Stimulated activated naive CD4-positive, alpha-beta T cell treated with Interleukin-2 at 50 U/mL for 16 hours (primary cell): ENCODE measurements around the gene KRTAP10-6.
A peak's percentile ranks its signal among the peaks of the same experiment; 100 is the strongest.
"Not testable (repeated sequence)": the region's sequence is repeated elsewhere in the genome, so short reads cannot be mapped to it uniquely, and the experiment has no call there.

ENCODE experiments used
- DNase-seq: peaks from one replicate; lab custom pipeline; 2025; lab: John Stamatoyannopoulos, UW

KRTAP10-6 gene

GRCh38 chr21:44592446-44593311 is at the start of gene KRTAP10-6:
TSS of gene KRTAP10-6 (minus strand) at chr21:44592505. CDS start at chr21:44592484, 21 bp downstream.
- no peak for DNase-seq

DNA sequence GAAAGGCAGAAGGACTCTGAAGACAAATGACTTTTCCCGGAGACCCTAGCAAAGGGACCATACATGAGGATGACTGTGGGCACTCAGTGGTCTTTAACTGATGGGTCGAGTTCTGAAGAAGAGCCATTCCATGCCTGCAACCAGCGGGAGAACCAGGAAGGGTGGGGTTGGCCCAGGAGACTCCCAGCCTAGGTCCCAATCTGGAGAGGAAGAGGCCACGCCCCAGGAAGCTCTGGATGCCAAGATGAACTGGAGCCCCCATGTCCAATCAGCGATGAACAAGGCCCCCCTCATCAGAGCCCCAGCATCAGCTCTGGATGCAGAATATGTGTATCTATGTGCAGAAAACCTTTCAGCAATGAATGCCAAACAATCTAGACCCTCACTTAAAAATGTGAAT is 48.5 kb upstream of the KRTAP10-6 start:
- no peak for DNase-seq

DNA sequence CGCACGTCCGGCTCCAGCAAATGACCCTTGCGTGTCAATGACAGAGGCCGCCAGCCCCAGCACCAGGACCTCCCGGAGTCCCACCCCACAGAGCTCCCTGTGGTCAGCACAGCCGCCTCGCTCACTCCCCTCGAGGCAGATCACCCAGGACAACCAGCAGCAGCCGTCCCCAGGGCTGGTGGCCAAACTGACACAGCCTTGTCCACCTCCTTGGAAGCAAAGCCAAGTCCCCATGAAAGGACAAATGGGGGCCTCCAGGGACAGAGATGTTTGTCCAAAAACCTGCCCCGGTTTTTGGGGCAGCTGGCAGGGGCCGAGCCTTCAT is 47.0 kb upstream of the KRTAP10-6 start:
- DNase-seq = no peak

DNA sequence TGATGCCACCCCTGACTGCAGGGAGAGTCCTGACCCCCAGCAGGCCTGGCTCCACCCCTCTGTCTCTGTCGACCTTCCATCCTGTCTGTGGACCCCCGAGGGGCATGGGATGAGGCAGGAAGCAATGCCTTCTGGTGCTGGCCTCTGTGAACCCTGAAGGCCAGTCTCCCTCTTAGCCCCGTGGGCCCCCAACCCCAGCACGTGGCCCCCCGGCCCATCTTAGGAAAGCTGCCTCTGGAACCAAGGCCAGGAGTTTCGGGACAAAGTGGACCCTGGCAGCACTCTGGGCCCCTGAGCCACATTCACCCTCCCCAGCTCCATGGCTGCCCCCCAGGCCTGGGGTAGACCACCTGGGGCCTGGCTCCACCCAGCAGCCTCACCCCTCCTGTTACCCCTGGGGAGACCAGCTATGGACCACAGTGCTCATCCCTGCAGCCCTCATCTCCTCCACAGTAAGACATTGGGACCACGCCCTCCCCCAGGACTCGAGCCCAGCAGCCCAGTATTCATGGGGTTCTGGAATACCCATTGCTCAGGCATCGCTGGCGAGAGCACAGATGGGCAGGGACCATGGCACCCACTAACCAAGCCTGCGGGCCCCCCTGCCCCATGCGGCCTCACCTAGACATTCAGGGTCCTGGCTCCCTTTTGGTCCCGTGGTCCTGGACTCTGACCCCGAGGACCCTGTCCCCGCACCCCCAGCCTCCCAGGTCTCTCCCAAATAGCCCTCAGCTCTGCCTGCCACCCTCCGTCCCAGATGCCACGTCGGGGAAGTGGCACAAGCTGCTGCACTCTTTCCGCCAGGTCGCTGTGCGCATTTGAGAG is 46.4 kb upstream of the KRTAP10-6 start:
- DNase-seq = not testable (repeated sequence)

DNA sequence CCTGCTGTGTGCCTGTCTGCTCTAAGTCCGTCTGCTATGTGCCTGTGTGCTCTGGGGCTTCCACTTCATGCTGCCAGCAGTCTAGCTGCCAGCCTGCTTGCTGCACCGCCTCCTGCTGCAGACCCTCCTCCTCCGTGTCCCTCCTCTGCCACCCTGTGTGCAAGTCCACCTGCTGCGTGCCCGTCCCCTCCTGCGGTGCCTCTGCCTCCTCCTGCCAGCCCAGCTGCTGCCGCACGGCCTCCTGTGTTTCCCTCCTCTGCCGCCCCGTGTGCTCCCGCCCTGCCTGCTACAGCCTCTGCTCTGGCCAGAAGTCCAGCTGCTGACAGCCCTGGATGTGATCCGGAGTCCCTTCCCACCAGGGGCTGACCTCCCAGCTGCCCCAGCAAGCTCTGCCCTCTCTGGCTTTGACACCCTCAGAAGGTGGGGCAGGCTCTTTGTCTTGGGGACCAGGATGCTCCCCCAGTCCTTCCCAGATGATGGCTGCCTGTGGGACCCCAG is 45.6 kb upstream of the KRTAP10-6 start:
- not testable (repeated sequence) for DNase-seq

DNA sequence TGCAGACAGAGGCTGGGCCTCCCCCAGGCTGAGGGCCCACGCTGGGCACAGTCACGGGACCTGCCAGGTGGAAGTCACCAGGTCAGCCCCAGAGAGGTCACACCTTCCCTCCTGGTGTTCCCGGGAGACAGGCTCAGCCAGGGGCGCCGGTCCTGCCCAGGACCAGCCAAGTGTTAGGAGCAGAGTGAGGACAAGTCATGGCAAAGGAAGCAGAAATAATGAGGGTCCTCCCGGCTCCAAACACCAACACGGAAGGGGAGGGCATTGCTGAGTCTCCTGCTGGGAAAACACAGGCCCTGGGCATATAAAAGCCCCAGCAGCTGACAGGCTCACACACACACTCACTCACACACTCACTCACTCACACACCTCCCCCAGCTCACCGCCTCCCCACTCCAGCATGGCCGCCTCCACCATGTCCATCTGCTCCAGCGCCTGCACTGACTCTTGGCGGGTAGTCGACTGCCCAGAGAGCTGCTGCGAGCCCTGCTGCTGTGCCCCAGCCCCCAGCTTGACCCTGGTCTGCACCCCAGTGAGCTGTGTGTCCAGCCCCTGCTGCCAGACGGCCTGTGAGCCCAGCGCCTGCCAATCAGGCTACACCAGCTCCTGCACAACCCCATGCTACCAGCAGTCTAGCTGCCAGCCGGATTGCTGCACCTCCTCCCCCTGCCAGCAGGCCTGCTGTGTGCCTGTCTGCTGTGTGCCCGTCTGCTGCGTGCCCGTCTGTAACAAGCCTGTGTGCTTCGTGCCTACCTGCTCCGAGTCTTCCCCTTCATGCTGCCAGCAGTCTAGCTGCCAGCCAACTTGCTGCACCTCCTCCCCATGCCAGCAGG is 44.9 kb upstream of the KRTAP10-6 start, which contains the start of gene KRTAP10-10:
Gene KRTAP10-10 (plus strand): TSS at position 339 of the 833 bp plus-strand sequence. CDS start 62 bp downstream, at position 401.
- DNase-seq = no peak

DNA sequence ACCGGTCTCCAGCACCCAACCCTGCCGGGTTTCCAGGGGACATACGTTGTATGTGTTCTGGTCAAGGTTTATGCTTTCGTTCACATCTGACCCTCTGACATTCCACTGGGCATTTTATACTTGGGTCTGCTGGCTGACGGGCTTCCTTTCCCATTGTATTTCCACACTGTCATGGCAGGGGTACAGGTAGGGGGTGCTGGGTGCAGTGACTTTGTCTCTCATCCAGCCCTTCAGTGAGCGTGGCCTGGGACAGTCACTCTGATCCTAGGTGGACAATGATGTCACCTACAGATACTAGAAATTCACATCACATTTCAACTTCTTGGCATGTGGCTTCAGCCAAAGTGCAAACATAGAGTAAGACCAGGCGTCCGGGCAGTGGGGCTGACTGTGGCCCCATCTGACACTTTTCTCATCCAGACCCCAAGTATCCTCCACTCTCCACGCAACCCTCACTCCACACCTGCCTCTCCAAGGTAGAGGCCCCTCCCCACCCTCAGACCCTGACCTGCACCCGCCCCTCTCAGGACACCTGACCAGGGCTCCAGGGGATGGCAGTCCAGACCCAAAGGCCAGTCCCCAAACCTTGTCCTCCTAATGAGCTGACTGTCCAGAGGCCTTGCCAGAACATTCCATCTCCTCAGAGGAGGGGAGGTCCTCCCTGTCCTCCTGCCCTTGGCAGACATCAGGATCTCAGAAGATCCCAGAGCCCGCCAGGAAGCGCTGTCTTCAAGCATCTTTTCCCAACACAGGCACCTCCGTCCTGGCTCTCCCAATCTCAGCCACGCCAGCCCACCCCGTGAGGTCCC is 44.1 kb upstream of the KRTAP10-6 start:
- DNase-seq = no peak

- DNase-seq = no peak
These were observed 39.8 kb upstream of the KRTAP10-6 start for GRCh38 chr21:44632067-44632466.

GRCh38 chr21:44630440-44630839 is 38.1 kb upstream of the KRTAP10-6 start:
- DNase-seq = no peak

GRCh38 chr21:44628707-44629391 is 36.5 kb upstream of the KRTAP10-6 start:
- no peak for DNase-seq

DNA sequence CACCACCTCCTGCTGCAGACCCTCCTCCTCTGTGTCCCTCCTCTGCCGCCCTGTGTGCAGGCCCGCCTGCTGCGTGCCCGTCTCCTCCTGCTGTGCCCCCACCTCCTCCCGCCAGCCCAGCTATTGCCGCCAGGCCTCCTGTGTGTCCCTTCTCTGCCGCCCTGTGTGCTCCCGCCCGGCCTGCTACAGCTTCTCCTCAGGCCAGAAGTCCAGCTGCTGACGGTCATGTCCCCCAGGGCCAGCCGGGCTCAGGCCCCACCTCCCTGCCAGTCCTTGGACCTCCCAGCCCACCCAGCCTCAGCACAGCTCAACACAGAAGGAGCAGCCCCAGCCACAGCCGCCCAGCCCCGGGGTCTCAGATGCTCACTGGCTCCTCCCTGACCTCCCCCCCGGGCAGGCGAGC is 35.5 kb upstream of the KRTAP10-6 start:
- not testable (repeated sequence) for DNase-seq

- DNase-seq = not testable (repeated sequence)
These were observed 35.0 kb upstream of the KRTAP10-6 start for GRCh38 chr21:44627181-44627822.

DNA sequence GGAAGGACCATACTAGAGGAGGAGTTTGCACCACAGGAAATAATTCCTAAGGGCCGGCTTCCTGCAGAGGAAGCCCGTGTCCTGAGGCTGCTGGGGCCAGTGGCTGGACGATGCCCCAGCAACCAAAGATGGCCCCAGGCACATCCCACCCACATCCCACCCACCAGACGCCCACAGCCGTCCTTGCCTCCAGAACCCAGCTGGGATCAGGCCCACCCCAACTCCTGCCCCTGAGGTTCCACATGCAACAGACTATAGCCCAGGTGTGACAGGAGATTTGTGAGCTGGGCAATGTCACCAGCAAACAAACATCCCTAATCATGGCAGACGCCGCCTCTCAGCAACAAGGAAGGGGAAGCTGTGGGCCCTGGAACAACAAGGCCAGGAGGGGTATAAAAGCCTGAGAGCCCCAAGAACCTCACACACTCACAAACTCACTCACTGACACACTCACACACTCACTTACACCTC is 34.4 kb upstream of the KRTAP10-6 start, which contains the start of gene KRTAP10-9:
Gene KRTAP10-9 (plus strand): TSS at position 421 of the 471 bp plus-strand sequence. CDS start 79 bp downstream, outside the sequence.
- no peak for DNase-seq

DNA sequence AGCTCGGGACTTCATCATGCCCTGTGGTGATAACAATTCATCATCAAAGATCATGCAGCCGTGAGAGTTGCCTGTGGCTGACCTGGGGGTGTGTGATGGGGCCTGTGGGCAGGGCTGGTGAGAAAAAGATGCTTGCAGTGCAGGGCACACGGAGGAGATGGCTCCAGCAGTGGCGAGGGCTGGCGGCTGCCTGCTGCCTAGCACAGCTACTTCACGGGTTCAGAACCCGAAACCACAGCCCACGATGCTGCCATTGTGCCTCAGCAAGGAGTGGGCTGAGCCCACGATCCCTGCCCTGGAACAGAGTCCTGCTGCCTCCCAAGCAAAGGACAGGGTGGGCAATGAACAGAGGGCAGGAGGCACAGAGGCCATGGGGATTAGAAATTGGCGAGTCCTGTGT is 34.0 kb upstream of the KRTAP10-6 start:
- DNase-seq = no peak

DNA sequence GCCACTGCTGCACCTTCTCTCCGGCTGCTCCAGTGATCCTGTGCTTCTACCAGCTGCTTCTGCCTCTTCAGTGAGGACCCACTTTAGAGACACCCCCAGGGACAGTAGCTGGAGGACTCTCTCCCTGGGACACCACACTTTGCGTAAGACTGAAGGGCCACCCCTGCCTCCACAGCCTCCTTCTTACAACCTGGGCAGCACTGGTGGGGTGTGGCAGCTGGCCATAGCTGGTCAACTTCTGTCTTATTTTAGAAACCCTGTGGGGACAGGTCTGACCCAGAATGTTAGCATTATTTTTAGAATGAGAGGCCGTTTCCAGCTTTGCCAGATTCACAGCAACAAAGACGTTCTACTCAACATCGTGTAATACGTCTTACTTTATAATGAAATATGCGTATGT is 33.5 kb upstream of the KRTAP10-6 start:
- DNase-seq = no peak

DNA sequence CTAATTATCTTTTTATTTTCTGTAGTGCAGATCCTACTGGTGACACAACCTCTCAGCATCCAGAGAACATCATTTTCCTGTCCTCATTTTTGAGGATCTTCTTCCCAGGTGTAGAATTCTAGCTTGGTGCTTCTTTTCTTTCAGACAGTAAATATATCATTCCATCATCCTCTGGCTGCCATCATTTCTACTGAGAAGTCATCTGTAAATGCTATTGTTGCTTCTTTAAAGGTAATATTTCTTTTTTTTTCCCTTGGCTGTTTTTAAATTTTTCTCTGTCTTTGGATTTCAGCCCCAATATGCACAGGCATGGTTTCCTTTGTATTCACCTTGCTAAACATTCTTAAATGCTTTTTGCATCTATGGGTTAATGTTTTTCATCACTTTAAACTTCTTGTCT is 31.3 kb upstream of the KRTAP10-6 start:
- DNase-seq = no peak

DNA sequence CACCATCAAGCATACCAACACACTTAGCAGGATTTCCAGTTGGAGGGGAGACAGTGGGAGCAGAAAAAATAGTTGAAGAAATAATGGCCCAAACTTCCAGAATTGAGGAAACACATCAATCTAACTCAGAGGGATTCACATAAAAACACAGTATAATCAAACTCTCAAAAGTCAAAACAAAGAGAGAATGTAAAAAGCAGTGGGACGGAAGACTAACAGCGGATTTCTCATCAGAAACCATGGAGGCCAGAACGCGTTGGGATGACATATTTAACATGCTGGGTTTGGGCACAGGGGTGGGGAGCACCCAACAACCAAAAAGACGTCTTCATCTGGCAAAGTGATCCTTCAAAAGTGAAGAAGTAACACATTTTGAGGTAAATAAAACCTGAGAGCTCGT is 27.6 kb upstream of the KRTAP10-6 start:
- DNase-seq = no peak

GRCh38 chr21:44618909-44619308 is 26.6 kb upstream of the KRTAP10-6 start:
- peak; percentile 55 for DNase-seq

DNA sequence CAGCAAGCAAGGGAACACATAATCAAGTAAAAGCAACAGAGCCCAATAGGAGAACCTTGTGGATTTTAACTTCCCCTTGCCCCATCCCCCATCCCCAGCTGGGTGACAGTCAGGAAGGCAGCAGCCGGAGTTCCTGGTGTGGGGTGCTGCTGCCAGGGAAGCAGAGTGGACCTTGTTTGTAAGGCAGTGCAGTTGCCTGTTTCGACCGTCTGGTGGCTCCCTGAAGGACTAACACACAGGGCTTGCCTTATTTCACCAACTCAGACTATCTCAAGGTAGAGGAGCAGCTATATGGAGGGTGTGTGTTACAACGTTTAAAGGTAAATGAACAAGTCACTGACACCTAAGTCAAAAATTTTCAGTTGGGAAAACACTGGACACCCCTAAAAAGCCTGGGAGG is 26.2 kb upstream of the KRTAP10-6 start:
- DNase-seq = no peak

DNA sequence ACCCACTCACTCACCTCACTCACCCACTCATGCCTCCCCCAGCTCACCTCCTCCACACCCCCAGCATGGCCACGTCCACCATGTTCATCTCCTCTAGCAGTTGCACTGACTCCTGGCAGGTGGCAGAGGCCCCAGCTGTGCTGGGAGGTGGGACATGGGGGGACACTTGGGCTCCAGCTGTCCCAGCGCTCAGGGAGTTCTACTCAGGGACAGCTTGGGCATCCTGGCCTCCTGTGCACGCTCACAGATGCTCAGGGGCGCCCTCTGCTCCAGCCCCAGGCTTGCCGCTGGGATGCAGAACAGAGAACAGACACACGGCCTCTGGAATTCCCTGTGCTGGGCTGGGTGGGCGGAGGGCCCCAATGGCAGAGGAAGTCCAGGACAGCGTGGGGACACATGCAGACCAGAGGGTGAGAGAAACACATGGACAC is 24.8 kb upstream of the KRTAP10-6 start:
- no peak for DNase-seq
